ENCODE data around the gene VCX2. TPM values are rescaled to one million over a fixed set of nuclear protein-coding genes. Genes with fewer than 3 reads are reported as not detected.
A peak's percentile ranks its signal among the peaks of the same experiment; 100 is the strongest.

VCX2 gene
- total RNA-seq, 1 donor = not detected

DNA sequence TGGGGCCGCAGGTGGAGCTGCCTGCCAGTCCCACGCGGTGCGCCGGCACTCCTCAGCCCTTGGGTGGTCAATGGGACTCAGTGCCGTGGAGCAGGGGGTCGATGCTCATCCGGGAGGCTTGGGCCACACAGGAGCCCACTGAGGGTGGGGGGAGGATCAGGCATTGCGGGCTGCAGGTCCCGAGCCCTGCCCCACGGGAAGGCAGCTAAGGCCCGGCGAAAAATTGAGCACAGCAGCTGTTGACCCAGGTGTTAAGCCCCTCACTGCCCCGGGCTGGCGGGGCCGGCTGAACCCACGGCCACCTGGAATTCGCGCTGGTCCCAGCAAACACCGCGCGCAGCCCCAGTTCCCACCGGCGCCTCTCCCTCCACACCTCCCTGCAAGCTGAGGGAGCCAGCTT is 26.1 kb downstream of the VCX2 start:
- TF ChIP-seq, protein P1, sequence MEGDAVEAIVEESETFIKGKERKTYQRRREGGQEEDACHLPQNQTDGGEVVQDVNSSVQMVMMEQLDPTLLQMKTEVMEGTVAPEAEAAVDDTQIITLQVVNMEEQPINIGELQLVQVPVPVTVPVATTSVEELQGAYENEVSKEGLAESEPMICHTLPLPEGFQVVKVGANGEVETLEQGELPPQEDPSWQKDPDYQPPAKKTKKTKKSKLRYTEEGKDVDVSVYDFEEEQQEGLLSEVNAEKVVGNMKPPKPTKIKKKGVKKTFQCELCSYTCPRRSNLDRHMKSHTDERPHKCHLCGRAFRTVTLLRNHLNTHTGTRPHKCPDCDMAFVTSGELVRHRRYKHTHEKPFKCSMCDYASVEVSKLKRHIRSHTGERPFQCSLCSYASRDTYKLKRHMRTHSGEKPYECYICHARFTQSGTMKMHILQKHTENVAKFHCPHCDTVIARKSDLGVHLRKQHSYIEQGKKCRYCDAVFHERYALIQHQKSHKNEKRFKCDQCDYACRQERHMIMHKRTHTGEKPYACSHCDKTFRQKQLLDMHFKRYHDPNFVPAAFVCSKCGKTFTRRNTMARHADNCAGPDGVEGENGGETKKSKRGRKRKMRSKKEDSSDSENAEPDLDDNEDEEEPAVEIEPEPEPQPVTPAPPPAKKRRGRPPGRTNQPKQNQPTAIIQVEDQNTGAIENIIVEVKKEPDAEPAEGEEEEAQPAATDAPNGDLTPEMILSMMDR (IDR thresholded peaks at IDR 0.05; ENCODE audit: insufficient read depth, low read depth, low read length) = no peak
- H3K4me3 ChIP-seq (ENCODE audit: low read depth, low read length) = no peak overlapping the region
- no peak for DNase-seq (ENCODE audit: low read depth)

DNA sequence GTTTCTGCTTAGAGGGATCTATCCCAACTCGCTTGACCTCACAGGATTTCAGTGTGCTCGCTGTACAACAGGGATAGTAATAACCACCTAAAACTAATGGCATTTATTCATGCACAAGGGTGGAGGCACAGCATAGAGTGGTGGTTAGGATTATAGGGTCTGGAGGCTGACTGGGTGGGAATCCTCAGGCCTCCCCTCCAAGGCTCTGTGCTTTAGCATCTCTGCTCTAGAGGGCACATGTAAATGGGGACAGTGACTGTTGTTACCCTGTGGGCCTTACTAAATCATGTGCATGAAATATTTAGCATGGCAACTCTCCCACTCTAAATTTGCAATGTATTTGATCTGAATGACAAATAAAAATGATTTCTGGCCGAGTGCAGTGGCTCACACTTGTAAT is 29.2 kb downstream of the VCX2 start:
- TF ChIP-seq, protein P1 (IDR thresholded peaks at IDR 0.05; ENCODE audit: insufficient read depth, low read depth, low read length) = no peak
- no peak overlapping the region for H3K4me3 ChIP-seq (ENCODE audit: low read depth, low read length)
- DNase-seq (ENCODE audit: low read depth) = no peak

DNA sequence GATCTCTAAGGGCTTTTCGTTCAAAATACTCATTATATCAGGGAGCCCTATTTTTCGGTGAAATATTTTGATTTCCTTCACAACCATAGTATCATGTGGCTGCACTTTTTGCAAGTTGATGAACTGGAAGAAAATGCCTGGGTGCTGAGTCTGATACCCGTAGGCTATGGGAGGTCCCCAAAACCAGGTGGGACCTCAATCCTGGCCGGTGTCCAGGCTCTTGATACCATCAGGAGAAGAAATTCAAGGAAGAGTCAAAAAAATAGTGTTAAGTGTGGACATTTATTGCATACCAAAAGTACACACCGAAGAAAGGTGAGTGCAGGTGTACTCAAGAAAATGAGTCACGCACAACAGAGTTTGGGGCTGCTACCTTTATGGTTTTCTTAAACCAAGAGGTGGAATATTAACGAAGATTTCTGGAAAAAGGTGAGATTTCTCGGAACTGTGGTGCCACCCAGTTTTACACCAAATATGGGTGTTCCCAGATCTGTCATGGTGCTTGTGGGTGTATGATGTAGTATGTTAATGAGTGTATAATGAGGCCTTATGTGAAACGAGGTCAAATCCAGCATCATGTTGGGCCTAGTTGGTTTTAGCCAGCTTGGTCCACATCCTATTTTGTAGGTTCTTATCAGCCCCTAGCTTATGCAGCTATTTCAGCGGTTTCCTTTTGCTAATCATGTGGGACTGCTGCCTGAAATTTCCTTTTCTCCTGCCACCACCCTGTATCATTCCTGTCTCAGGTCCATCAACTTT is 29.9 kb downstream of the VCX2 start:
- H3K4me3 ChIP-seq (ENCODE audit: low read depth, low read length) = no peak overlapping the region
- no peak for DNase-seq (ENCODE audit: low read depth)
- TF ChIP-seq, protein P1 (IDR thresholded peaks at IDR 0.05; ENCODE audit: insufficient read depth, low read depth, low read length) = no peak

DNA sequence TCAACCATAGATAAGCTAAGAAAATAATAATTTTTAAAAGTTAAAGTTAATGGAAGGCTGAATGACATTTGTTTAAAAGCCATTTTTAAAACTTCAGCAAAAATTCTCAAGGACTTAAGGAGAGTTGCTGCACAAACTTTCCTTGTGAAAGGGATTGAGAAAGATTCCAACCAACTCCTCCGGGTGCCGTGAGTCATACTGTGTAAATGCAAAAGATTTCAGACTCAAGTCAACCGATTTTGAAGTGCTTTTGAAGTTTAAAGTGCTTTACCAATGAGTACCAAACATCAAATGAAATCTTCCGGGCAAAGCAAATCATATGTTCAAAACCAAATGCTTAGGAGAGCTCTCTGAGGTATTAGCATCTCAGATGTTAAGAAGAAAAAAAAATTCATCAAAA is 31.4 kb downstream of the VCX2 start:
- H3K4me3 ChIP-seq (ENCODE audit: low read depth, low read length) = no peak overlapping the region
- DNase-seq (ENCODE audit: low read depth) = peak; percentile 53
- TF ChIP-seq, protein P1 (IDR thresholded peaks at IDR 0.05; ENCODE audit: insufficient read depth, low read depth, low read length) = no peak

DNA sequence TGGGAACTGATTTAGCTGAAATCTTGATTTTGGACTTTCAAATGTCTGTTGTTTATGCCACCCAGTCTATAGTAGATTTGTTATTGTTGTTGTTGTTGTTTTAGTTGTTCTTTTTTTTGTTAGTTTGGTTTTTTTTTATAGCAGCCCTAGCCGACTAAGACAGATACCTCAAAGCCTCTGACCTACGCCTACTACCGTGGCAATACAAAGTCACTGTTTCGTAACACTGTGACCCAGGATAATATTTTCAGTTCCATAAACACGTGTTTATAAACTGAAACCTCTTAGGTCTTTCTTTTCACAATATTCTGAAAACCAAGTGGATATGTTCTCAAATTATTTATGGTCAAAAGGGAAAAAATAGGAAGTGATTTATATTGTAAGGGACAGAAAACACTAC is 32.8 kb downstream of the VCX2 start:
- no peak overlapping the region for H3K4me3 ChIP-seq (ENCODE audit: low read depth, low read length)
- TF ChIP-seq, protein P1 (IDR thresholded peaks at IDR 0.05; ENCODE audit: insufficient read depth, low read depth, low read length) = no peak
- peak; percentile 18 for DNase-seq (ENCODE audit: low read depth)

DNA sequence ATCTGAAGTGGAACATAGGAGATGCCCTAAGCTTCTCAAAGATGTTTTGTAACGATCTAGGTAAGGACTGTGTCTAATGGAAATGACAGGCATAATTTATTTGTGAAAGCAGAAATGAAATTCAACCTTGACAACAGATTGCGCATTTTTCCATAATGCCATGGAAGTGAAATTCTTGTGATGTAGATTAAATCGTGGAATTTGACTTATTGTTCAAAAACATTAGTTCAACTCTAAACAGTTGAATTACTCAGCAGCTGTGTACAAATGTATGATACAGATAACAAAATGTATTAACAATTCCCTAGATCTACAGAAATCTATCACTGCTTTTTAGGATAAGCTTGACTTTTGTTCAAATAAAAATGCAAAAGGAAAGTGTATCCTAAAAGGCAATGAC is 44.4 kb downstream of the VCX2 start:
- TF ChIP-seq, protein P1 (IDR thresholded peaks at IDR 0.05; ENCODE audit: insufficient read depth, low read depth, low read length) = no peak
- H3K4me3 ChIP-seq (ENCODE audit: low read depth, low read length) = no peak overlapping the region
- no peak for DNase-seq (ENCODE audit: low read depth)

DNA sequence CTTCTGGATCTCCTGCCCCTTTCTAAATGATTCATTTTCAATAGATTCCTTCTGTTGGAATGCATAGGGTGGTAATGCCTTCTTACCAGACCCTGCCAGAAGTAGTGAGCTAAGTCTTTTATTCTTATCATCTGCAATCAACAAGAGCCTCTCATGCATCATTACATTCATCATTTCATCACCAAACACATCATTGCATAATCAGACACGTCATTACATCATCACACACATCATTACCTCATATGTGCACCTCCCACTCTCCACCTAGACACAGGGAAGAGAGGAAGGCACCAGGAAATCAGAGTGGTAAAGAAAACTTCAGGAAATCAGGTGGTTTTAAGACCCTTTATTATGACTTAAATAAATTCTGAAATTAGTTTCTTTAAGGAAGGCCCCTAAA is 45.0 kb downstream of the VCX2 start:
- H3K4me3 ChIP-seq (ENCODE audit: low read depth, low read length) = no peak overlapping the region
- no peak for DNase-seq (ENCODE audit: low read depth)
- TF ChIP-seq, protein P1 (IDR thresholded peaks at IDR 0.05; ENCODE audit: insufficient read depth, low read depth, low read length) = no peak

Data from fibroblast of villous mesenchyme (primary cell).